Measurements from ENCODE around the gene MRPL58.

MRPL58 gene

GRCh38 chr17:75003070-75003956 is 9.2 kb upstream of the MRPL58 start (continued):
- no peak for TF ChIP-seq ZBTB49 (tag by site-specific recombination; IDR thresholded peaks at IDR 0.05; ENCODE audit: low read depth)
- TF ChIP-seq ZBTB21 (tag by site-specific recombination; IDR thresholded peaks at IDR 0.05) = no peak
- no peak for TF ChIP-seq HOXC10 (CRISPR knock-in tag; IDR thresholded peaks at IDR 0.05)
- TF ChIP-seq, protein P1, sequence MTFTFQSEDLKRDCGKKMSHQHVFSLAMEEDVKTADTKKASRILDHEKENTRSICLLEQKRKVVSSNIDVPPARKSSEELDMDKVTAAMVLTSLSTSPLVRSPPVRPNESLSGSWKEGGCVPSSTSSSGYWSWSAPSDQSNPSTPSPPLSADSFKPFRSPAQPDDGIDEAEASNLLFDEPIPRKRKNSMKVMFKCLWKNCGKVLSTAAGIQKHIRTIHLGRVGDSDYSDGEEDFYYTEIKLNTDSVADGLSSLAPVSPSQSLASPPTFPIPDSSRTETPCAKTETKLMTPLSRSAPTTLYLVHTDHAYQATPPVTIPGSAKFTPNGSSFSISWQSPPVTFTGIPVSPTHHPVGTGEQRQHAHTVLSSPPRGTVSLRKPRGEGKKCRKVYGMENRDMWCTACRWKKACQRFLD (tag by site-specific recombination; IDR thresholded peaks at IDR 0.05) = no peak
- TF ChIP-seq, protein P2, sequence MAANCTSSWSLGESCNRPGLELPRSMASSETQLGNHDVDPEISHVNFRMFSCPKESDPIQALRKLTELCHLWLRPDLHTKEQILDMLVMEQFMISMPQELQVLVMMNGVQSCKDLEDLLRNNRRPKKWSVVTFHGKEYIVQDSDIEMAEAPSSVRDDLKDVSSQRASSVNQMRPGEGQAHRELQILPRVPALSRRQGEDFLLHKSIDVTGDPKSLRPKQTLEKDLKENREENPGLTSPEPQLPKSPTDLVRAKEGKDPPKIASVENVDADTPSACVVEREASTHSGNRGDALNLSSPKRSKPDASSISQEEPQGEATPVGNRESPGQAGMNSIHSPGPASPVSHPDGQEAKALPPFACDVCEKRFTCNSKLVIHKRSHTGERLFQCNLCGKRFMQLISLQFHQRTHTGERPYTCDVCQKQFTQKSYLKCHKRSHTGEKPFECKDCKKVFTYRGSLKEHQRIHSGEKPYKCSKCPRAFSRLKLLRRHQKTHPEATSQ (tag by site-specific recombination; IDR thresholded peaks at IDR 0.05) = no peak
- TF ChIP-seq ZNF629 (tag by site-specific recombination; IDR thresholded peaks at IDR 0.05) = no peak
- TF ChIP-seq, protein P3, sequence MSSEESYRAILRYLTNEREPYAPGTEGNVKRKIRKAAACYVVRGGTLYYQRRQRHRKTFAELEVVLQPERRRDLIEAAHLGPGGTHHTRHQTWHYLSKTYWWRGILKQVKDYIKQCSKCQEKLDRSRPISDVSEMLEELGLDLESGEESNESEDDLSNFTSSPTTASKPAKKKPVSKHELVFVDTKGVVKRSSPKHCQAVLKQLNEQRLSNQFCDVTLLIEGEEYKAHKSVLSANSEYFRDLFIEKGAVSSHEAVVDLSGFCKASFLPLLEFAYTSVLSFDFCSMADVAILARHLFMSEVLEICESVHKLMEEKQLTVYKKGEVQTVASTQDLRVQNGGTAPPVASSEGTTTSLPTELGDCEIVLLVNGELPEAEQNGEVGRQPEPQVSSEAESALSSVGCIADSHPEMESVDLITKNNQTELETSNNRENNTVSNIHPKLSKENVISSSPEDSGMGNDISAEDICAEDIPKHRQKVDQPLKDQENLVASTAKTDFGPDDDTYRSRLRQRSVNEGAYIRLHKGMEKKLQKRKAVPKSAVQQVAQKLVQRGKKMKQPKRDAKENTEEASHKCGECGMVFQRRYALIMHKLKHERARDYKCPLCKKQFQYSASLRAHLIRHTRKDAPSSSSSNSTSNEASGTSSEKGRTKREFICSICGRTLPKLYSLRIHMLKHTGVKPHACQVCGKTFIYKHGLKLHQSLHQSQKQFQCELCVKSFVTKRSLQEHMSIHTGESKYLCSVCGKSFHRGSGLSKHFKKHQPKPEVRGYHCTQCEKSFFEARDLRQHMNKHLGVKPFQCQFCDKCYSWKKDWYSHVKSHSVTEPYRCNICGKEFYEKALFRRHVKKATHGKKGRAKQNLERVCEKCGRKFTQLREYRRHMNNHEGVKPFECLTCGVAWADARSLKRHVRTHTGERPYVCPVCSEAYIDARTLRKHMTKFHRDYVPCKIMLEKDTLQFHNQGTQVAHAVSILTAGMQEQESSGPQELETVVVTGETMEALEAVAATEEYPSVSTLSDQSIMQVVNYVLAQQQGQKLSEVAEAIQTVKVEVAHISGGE (tag by site-specific recombination; conservative IDR thresholded peaks at IDR 0.05; ENCODE audit: low read depth) = no peak
- TF ChIP-seq ZNF571 (tag by site-specific recombination; IDR thresholded peaks at IDR 0.05) = no peak
- TF ChIP-seq GLIS2 (tag by site-specific recombination; IDR thresholded peaks at IDR 0.05) = no peak

DNA sequence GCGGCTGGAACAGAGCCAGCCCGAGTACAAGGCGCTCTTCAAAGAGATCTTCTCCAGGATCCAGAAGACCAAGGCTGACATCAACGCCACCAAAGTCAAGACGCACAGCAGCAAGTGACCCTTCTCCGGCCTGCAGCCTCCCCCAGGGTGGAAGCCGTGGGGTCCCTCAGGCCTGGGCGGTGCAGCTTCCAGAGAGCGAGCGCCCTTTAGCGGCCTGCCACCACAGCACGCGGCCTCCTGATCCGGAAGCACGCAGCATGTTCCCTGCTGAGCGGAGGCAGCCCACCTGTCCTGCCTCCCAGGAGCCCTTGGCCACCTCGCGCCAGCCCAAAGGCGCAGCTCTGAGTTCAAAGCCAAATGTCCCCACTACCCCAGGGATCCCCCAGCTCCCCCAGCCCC is 8.5 kb upstream of the MRPL58 start:
- H3K4me1 ChIP-seq (ENCODE audit: control insufficient read depth, insufficient read depth, low read length) = peaks cover under 1% of the 10 kb centered on the region; the same call in 1 of the 2 replicates
- no peaks in the 10 kb centered on the region for H3K9me3 ChIP-seq (ENCODE audit: control insufficient read depth, insufficient read depth, low read depth, low read length)
- H3K36me3 ChIP-seq (ENCODE audit: control insufficient read depth in 2 of 2, insufficient read depth in 1 of 2, low read length in 2 of 2) = peaks cover 11 to 49% of the 10 kb centered on the region in 2 experiments; a peak in 2 of 3 replicates
- H3K27ac ChIP-seq (ENCODE audit: extremely low read depth, low read depth, low read length) = no peak overlapping the region
- TF ChIP-seq ZNF174 (tag by site-specific recombination; IDR thresholded peaks at IDR 0.05) (no peak), ZBTB20 (tag by site-specific recombination; IDR thresholded peaks at IDR 0.05) (no peak), ZXDB (tag by site-specific recombination; IDR thresholded peaks at IDR 0.05) (no peak), ZNF660 (tag by site-specific recombination; IDR thresholded peaks at IDR 0.05) (no peak), MYNN (tag by site-specific recombination; IDR thresholded peaks at IDR 0.05; ENCODE audit: borderline replicate concordance) (no peak), HOXD13 (CRISPR knock-in tag; IDR thresholded peaks at IDR 0.05; ENCODE audit: borderline replicate concordance) (no peak), ZNF488 (tag by site-specific recombination; IDR thresholded peaks at IDR 0.05) (no peak), ZNF777 (tag by site-specific recombination; IDR thresholded peaks at IDR 0.05; ENCODE audit: borderline replicate concordance) (no peak), ZNF768 (tag by site-specific recombination; IDR thresholded peaks at IDR 0.05) (no peak), ZFP41 (tag by site-specific recombination; IDR thresholded peaks at IDR 0.05; ENCODE audit: borderline replicate concordance) (no peak), ZNF623 (tag by site-specific recombination; IDR thresholded peaks at IDR 0.05) (no peak), ZNF394 (tag by site-specific recombination; IDR thresholded peaks at IDR 0.05; ENCODE audit: borderline replicate concordance) (no peak)
- no peak overlapping the region for H3K4me3 ChIP-seq (ENCODE audit: low read depth, low read length)
- POLR2A ChIA-PET = interaction anchor here (2.1 kb wide), 1 partner anchor 8 kb away, joined by 12 read pairs; the partner anchor contains the start of gene MRPL58
- CTCF ChIA-PET = interaction anchor here (0.6 kb wide), 1 partner anchor 46 kb away, joined by 4 read pairs; no protein-coding TSS in a partner anchor
